ENCODE data around the gene TPST1.

The TPST1 gene

DNA sequence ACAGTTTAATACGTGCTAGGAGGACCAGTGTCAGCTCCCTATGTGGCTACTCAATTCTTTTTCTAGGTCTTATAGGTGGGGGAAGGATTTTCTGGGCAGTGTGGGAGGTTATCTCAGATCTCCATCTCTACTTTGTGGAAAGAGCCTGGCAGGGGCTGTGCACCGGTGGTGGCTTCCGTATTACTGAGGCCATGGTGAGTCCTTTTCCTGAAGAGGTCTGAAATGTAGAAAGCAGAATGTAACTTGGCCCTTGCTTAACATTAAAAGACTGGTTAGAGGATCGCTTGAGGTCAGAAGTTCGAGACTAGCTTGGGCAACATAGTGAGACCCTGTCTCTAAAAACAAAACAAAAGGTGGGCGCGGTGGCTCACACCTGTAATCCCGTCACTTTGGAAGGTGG, 2.7 kb upstream of the TPST1 start:
- no peak for TF ChIP-seq EZH2 (IDR thresholded peaks at IDR 0.05; ENCODE audit: borderline replicate concordance, low read depth, low read length, severe bottlenecking)
- TF ChIP-seq, protein P1, sequence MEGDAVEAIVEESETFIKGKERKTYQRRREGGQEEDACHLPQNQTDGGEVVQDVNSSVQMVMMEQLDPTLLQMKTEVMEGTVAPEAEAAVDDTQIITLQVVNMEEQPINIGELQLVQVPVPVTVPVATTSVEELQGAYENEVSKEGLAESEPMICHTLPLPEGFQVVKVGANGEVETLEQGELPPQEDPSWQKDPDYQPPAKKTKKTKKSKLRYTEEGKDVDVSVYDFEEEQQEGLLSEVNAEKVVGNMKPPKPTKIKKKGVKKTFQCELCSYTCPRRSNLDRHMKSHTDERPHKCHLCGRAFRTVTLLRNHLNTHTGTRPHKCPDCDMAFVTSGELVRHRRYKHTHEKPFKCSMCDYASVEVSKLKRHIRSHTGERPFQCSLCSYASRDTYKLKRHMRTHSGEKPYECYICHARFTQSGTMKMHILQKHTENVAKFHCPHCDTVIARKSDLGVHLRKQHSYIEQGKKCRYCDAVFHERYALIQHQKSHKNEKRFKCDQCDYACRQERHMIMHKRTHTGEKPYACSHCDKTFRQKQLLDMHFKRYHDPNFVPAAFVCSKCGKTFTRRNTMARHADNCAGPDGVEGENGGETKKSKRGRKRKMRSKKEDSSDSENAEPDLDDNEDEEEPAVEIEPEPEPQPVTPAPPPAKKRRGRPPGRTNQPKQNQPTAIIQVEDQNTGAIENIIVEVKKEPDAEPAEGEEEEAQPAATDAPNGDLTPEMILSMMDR (IDR thresholded peaks at IDR 0.05; ENCODE audit: borderline replicate concordance, extremely low read depth, low read length, poor library complexity, severe bottlenecking) = no peak
- no peak overlapping the region for H2AFZ ChIP-seq (ENCODE audit: low read depth, low read length)
- ATAC-seq (ENCODE audit: insufficient read depth, low read depth) = no peak

DNA sequence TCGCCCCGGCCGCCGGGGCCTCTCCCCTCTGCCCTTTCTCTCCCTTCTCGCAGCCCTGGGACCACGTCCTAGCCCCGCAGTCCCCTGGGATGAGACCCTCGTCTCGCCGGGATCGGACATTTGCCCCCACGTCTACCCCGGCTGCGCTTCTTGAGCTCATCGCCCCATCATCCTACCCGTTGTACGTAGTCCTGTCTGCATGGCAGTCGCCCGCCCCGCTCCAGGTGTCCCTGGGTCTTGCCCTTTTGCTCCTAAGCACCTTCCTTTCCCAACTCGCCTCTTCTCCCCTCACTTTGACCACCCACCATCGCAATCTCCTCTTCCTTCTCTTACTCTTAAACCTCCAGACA, 582 bp downstream of the TPST1 start:
- Histone ChIP-seq H4K20me1 (ENCODE audit: insufficient read depth, low read length) (no peaks in the 10 kb centered on the region), H3K9ac (ENCODE audit: low read depth, low read length) (no peak overlapping the region), H3K4me1 (ENCODE audit: insufficient read depth, low read length) (no peaks in the 10 kb centered on the region), H2AFZ (ENCODE audit: low read depth, low read length) (no peak overlapping the region), H3K4me2 (ENCODE audit: insufficient read depth, low read length) (no peak overlapping the region), H3K9me3 (ENCODE audit: insufficient read depth, low read length, severe bottlenecking) (no peaks in the 10 kb centered on the region), H3K27me3 (ENCODE audit: insufficient read depth, low read length, poor library complexity) (peaks cover 15% of the 10 kb centered on the region), H3K79me2 (ENCODE audit: insufficient read depth, low read length) (no peaks in the 10 kb centered on the region), H3K4me3 (ENCODE audit: low read depth in 1 of 2, low read length in 2 of 2) (no peak overlapping the region), H3K27ac (ENCODE audit: low read length) (no peak overlapping the region), H3K36me3 (ENCODE audit: insufficient read depth, low read length) (no peaks in the 10 kb centered on the region)
- no peak for DNase-seq
- no peak for ATAC-seq (ENCODE audit: insufficient read depth, low read depth)
- no peak for TF ChIP-seq EZH2 (IDR thresholded peaks at IDR 0.05; ENCODE audit: borderline replicate concordance, low read depth, low read length, severe bottlenecking)
- TF ChIP-seq, protein P1 (IDR thresholded peaks at IDR 0.05; ENCODE audit: borderline replicate concordance, extremely low read depth, low read length, poor library complexity, severe bottlenecking) = no peak

More for the DNA sequence above, 2.7 kb upstream of the TPST1 start:
- H3K27me3 ChIP-seq (ENCODE audit: insufficient read depth, low read length, poor library complexity) = peaks cover 8% of the 10 kb centered on the region
- no peak for DNase-seq
- no peaks in the 10 kb centered on the region for H4K20me1 ChIP-seq (ENCODE audit: insufficient read depth, low read length)
- H3K4me1 ChIP-seq (ENCODE audit: insufficient read depth, low read length) = no peaks in the 10 kb centered on the region
- H3K27ac ChIP-seq (ENCODE audit: low read length) = no peak overlapping the region
- no peaks in the 10 kb centered on the region for H3K9me3 ChIP-seq (ENCODE audit: insufficient read depth, low read length, severe bottlenecking)
- no peaks in the 10 kb centered on the region for H3K79me2 ChIP-seq (ENCODE audit: insufficient read depth, low read length)
- no peak overlapping the region for H3K4me2 ChIP-seq (ENCODE audit: insufficient read depth, low read length)
- no peak overlapping the region for H3K4me3 ChIP-seq (ENCODE audit: low read depth in 1 of 2, low read length in 2 of 2)
- no peak overlapping the region for H3K9ac ChIP-seq (ENCODE audit: low read depth, low read length)
- no peaks in the 10 kb centered on the region for H3K36me3 ChIP-seq (ENCODE audit: insufficient read depth, low read length)

DNA sequence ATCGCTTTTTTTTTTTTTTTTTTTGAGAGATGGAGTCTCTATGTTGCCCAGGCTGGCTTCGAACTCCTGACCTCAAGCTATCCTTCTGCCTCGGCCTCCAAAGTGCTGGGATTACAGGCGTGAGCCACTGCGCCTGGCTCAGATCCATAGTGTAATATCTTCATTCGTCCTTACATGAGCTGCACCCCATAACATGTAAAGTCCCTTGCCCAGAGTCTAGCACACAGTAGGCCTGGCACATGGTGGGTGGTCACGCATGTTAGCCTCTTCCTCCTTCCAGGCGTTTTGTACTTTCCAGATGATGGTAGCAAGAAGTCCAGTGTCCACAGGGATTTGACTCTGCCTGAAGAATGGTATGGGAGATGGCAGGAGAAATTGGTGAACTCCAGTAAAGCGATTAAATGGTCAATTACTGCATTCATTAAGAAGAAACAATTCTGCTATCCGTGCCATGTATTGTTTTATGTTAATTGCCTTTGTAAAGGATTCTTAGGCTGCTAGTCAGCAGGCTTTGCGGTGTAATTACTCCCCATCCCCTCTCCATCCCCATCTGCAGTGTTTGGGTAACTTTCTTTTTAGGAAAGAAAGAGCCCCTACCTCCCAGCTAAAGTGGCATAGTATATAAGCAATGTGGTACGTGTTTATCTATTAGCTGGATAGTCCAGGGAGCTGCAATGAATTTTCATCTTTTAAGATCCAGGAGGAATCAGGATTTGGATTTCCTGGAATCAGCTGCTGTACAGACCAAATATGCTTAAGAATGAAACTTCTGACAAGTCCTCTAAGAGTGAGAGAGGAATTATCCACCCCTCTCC, 1.2 kb downstream of the TPST1 start:
- TF ChIP-seq EZH2 (IDR thresholded peaks at IDR 0.05; ENCODE audit: borderline replicate concordance, low read depth, low read length, severe bottlenecking) = no peak
- no peak for ATAC-seq (ENCODE audit: insufficient read depth, low read depth)
- Histone ChIP-seq H4K20me1 (ENCODE audit: insufficient read depth, low read length) (no peaks in the 10 kb centered on the region), H2AFZ (ENCODE audit: low read depth, low read length) (no peak overlapping the region), H3K9ac (ENCODE audit: low read depth, low read length) (no peak overlapping the region), H3K4me2 (ENCODE audit: insufficient read depth, low read length) (no peak overlapping the region), H3K79me2 (ENCODE audit: insufficient read depth, low read length) (no peaks in the 10 kb centered on the region), H3K4me1 (ENCODE audit: insufficient read depth, low read length) (no peaks in the 10 kb centered on the region), H3K27me3 (ENCODE audit: insufficient read depth, low read length, poor library complexity) (peaks cover 15% of the 10 kb centered on the region), H3K27ac (ENCODE audit: low read length) (no peak overlapping the region), H3K9me3 (ENCODE audit: insufficient read depth, low read length, severe bottlenecking) (no peaks in the 10 kb centered on the region), H3K36me3 (ENCODE audit: insufficient read depth, low read length) (no peaks in the 10 kb centered on the region), H3K4me3 (ENCODE audit: low read depth in 1 of 2, low read length in 2 of 2) (no peak overlapping the region)
- DNase-seq = no peak

DNA sequence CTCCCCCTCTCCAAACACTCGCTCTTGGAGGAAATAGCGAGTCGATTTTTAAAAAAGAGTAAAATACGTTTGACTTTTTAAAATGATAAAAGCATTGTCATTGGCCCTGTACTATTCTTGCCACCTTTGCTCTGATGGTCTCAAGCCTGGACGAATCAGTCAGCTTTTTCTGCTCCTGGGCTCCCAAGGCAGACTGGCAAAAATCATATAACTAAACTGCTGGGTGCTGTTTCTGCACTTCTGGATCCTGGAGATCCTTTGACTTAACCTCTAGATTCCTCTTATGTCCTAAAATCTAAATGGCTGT, 1.8 kb downstream of the TPST1 start:
- Histone ChIP-seq H3K4me1 (ENCODE audit: insufficient read depth, low read length) (no peaks in the 10 kb centered on the region), H3K4me3 (ENCODE audit: low read depth in 1 of 2, low read length in 2 of 2) (no peak overlapping the region), H3K79me2 (ENCODE audit: insufficient read depth, low read length) (no peaks in the 10 kb centered on the region), H4K20me1 (ENCODE audit: insufficient read depth, low read length) (no peaks in the 10 kb centered on the region), H3K9ac (ENCODE audit: low read depth, low read length) (no peak overlapping the region), H3K27ac (ENCODE audit: low read length) (no peak overlapping the region), H3K36me3 (ENCODE audit: insufficient read depth, low read length) (no peaks in the 10 kb centered on the region), H3K27me3 (ENCODE audit: insufficient read depth, low read length, poor library complexity) (peaks cover 15% of the 10 kb centered on the region), H3K9me3 (ENCODE audit: insufficient read depth, low read length, severe bottlenecking) (no peaks in the 10 kb centered on the region), H3K4me2 (ENCODE audit: insufficient read depth, low read length) (no peak overlapping the region), H2AFZ (ENCODE audit: low read depth, low read length) (no peak overlapping the region)
- ATAC-seq (ENCODE audit: insufficient read depth, low read depth) (no peak), DNase-seq (no peak)
- TF ChIP-seq, protein P1 (IDR thresholded peaks at IDR 0.05; ENCODE audit: borderline replicate concordance, extremely low read depth, low read length, poor library complexity, severe bottlenecking) = no peak
- TF ChIP-seq EZH2 (IDR thresholded peaks at IDR 0.05; ENCODE audit: borderline replicate concordance, low read depth, low read length, severe bottlenecking) = no peak
